Activated CD8-positive, alpha-beta memory T cell treated with anti-CD3 and anti-CD28 coated beads, Interleukin-2, amount 10 ng/mL, durations not matched to agents 7 days and 5 days (primary cell): ENCODE measurements around the gene LIN52. TPM values are rescaled to one million over a fixed set of nuclear protein-coding genes. Genes with fewer than 3 reads are reported as not detected.

ENCODE experiments used
- ATAC-seq: fragments of 150-1000 bp; cut with Tn5 transposase; one replicate; pipeline ENCODE4 v1.10.0; 2021; ENCODE audit warnings: moderate library complexity
- CTCF ChIA-PET: fragments of 350-600 bp; sonication (Branson Sonifier 250); formaldehyde crosslinking; loops from one replicate; lab custom pipeline; 2021; ENCODE audit warnings: antibody characterized with exemption; lab: Charles Lee
- DNase-seq: peaks from one replicate; pipeline ENCODE4 v3.0.0-alpha.2; 2020
- H3K27ac Mint-ChIP-seq: one replicate; pipeline ENCODE4 v1.8.0; 2021; ENCODE audit warnings: mild to moderate bottlenecking, mixed read lengths
- H3K27me3 Mint-ChIP-seq: one replicate; pipeline ENCODE4 v1.8.0; 2021; ENCODE audit warnings: mixed read lengths
- H3K36me3 Mint-ChIP-seq: one replicate; pipeline ENCODE4 v1.8.0; 2021; ENCODE audit warnings: mild to moderate bottlenecking, mixed read lengths
- H3K4me1 Mint-ChIP-seq: one replicate; pipeline ENCODE4 v1.8.0; 2021; ENCODE audit warnings: mixed read lengths
- H3K4me3 Mint-ChIP-seq: one replicate; pipeline ENCODE4 v1.8.0; 2021; ENCODE audit warnings: mild to moderate bottlenecking, moderate library complexity, mixed read lengths
- H3K9me3 Mint-ChIP-seq: one replicate; pipeline ENCODE4 v1.8.0; 2022; ENCODE audit warnings: low read depth, mixed read lengths
- total RNA-seq, 2 experiments: library from RNA; stranded (reverse); gene quantifications; one replicate each; pipeline ENCODE4 v1.2.3, GENCODE V29; 2021

LIN52 gene, protein sequence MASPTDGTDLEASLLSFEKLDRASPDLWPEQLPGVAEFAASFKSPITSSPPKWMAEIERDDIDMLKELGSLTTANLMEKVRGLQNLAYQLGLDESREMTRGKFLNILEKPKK
- total RNA-seq = 10 to 100 TPM; 18.3 to 20.1 TPM

DNA sequence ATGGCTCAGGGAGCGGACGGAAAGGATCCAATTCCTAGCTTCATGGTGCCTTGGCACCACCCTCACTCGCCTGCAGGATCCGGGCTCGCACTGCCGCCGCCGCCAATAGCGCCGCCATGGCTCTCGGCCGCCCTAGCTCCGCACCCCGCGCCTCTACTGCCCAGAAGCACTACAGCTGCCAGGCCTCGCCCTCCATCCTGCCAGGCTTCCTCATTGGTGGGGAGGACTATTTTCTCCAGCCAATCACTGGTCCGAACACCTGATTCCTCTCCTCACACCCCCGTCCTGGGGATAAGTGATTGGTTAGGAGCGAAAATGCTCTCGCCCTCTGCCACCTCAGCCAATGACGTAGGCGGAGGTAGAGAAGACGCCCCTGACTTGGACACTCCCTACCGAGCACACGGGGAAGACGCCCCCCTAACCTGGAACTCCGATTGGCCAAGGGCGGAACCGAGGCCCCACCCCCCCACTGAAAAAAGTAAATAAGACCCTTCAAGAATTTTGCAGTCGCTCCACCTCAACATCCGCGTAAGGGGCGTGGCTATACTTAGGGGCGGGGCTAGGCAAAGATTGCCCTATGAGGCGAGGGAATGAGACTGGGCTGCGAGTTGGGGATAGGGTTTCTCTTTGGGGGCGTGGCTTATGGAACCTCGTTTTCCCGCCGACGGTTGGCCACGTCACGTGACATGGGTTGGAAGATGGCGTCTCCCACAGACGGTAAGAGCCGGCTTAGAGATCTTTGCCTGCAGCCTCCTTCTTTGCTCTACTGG is at the start of gene LIN52, which contains the start of gene ALDH6A1:
Gene LIN52 (plus strand): TSS at position 680 of the 770 bp plus-strand sequence. CDS start 19 bp downstream, at position 699.
Gene ALDH6A1 (minus strand): TSS at position 177 of the 770 bp plus-strand sequence. CDS start 59 bp downstream, at position 118.
- peak; percentile 95 for ATAC-seq
- Mint-ChIP-seq H3K4me1 (peaks cover 46% of the 10 kb centered on the region), H3K27ac (peak within 1 kb of the TSS; percentile 98), H3K9me3 (no peaks in the 10 kb centered on the region), H3K27me3 (no peaks in the 10 kb centered on the region), H3K36me3 (peaks cover 20% of the 10 kb centered on the region), H3K4me3 (peak within 1 kb of the TSS; percentile 100)
- CTCF ChIA-PET = interaction anchor here (0.6 to 1.0 kb wide), 3 partner anchors 169 to 1152 kb away, joined by 3 read pairs; no protein-coding TSS in a partner anchor
- peak; percentile 100 for DNase-seq

DNA sequence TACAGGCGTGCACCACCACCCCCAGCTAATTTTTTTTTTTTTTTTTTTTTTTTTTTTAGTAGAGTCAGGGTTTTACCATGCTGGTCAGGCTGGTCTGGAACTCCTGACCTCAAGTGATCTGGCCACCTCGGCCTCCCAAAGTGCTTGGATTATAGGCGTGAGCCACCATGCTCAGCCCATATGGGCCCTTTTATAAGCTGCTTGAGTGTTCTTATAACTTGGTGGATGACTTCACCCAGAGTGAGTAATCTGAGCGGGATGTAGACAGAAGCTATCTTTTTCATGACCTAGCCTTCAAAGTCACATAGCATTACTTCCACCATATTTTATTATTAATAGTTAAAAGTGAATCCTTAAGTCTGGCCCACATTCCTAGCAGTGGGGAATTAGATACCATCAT is 49.2 kb upstream of the LIN52 start:
- no peaks in the 10 kb centered on the region for H3K4me1 Mint-ChIP-seq
- H3K27me3 Mint-ChIP-seq = no peaks in the 10 kb centered on the region
- CTCF ChIA-PET = interaction anchor here (0.6 kb wide), 1 partner anchor 190 kb away, joined by 4 read pairs; no protein-coding TSS in a partner anchor

DNA sequence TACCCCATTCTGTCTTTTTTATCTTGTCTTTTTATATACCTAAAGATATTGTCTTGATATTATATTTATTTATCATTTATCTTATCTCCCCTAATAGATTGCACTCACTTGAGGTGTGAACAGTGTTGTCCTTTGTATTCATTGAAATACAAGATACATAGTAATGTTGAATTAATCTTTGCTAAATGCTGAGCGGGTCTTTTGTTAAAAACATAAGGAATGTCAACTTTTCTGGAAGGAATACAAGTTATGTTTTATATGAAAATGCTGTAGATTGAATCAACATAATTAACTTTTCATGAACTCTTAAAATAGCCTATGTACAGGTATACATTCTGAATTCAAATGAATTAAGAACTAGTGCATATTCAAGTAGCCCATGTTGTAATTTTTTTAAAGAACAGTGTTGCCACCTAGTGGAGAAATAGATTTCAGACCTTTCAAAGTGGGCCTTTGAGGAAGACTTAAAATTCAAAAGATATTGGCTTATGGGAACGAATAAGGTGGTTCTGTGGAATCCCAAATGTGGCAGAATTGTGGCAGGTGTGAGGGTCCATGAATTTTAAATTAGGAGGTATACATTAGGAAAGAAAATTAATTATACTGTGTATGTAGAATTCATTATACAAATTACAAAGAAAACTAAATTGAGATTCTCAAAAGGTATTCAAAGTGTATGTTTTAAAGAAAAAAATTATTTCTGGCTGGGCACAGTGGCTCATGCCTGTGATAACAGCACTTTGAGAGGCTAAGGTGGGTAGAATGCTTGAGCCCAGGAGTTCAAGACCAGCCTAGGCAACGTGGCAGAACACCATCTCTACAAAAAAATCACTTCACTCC is 46.5 kb upstream of the LIN52 start:
- Mint-ChIP-seq H3K4me1 (no peaks in the 10 kb centered on the region), H3K27me3 (no peaks in the 10 kb centered on the region), H3K27ac (no peak overlapping the region), H3K4me3 (no peak overlapping the region), H3K9me3 (no peaks in the 10 kb centered on the region), H3K36me3 (no peaks in the 10 kb centered on the region)
- ATAC-seq = peak; percentile 58
- CTCF ChIA-PET = interaction anchor here (1.0 to 1.5 kb wide), 2 partner anchors 7 to 14 kb away, joined by 3 to 5 read pairs; no protein-coding TSS in a partner anchor
- DNase-seq = no peak

More for the DNA sequence above, 49.2 kb upstream of the LIN52 start:
- DNase-seq = no peak
- Mint-ChIP-seq H3K4me3 (no peak overlapping the region), H3K9me3 (no peaks in the 10 kb centered on the region), H3K36me3 (no peaks in the 10 kb centered on the region), H3K27ac (no peak overlapping the region)
- ATAC-seq = no peak

DNA sequence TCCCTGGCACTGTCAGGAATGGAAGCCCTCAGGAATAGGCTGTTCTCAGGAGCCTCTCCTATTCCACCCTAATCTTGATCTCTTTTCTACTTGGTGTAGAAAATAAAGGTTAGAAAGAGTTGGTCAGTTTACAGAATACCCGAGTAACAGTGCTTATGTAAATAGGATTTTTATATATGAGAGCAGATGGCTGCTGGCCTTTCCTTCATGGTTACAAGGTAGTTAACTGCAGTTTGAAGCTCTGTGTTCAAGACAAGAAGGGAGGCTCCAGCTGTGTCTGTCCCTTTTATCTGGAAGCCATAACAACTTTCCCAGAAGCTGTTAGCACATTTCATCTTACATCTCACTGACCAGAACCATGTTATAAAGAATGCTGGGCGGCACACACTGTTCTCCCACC is 42.5 kb upstream of the LIN52 start:
- no peaks in the 10 kb centered on the region for H3K27me3 Mint-ChIP-seq
- H3K9me3 Mint-ChIP-seq = no peaks in the 10 kb centered on the region
- CTCF ChIA-PET = no interaction called here
- no peak overlapping the region for H3K4me3 Mint-ChIP-seq
- no peaks in the 10 kb centered on the region for H3K36me3 Mint-ChIP-seq
- H3K27ac Mint-ChIP-seq = no peak overlapping the region
- DNase-seq (no peak), ATAC-seq (no peak)
- no peaks in the 10 kb centered on the region for H3K4me1 Mint-ChIP-seq

DNA sequence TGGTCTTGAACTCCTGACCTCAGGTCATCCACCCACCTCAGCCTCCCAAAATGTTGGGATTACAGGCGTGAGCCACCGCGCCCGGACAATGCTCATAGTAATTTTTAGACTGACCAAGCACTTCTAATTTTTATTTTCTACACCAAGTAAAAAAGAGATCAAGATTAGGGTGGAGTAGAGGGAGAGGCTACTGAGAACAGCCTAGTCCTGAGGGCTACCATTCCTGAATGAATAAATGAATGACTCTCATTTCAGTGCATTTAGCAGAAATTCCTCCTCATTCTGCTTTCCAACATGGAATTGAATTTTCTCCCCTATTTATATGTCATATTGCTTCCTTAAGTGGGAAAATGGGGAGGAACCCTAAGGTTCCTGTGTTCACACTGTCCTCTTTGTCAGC is 39.2 kb upstream of the LIN52 start:
- Mint-ChIP-seq H3K36me3 (no peaks in the 10 kb centered on the region), H3K4me3 (no peak overlapping the region), H3K27me3 (no peaks in the 10 kb centered on the region), H3K27ac (no peak overlapping the region), H3K9me3 (no peaks in the 10 kb centered on the region), H3K4me1 (peaks cover 2% of the 10 kb centered on the region)
- no peak for DNase-seq
- CTCF ChIA-PET = no interaction called here
- no peak for ATAC-seq

DNA sequence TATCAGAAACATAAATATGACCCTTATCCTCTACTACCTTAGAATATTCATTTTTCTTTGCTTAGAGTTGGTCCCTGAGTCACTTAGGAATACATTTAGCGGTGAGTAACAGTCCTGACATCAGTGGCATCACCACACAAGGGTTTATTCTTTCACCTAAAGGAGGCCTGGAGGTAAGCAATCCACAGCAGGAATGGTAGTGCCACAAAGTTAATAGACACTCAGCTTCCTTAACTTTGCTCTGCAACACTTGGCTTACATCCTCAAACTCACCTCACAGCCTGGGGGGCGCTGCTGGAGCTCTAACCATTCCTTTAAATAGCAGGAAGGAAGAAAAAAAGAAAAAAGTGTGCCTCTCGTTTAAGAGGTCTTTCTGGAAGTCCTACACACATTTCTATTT is 36.5 kb upstream of the LIN52 start:
- no peak overlapping the region for H3K4me3 Mint-ChIP-seq
- no peaks in the 10 kb centered on the region for H3K9me3 Mint-ChIP-seq
- peaks cover 2% of the 10 kb centered on the region for H3K4me1 Mint-ChIP-seq
- H3K27ac Mint-ChIP-seq = no peak overlapping the region
- H3K27me3 Mint-ChIP-seq = no peaks in the 10 kb centered on the region
- CTCF ChIA-PET = no interaction called here
- H3K36me3 Mint-ChIP-seq = no peaks in the 10 kb centered on the region
- ATAC-seq = no peak
- no peak for DNase-seq

DNA sequence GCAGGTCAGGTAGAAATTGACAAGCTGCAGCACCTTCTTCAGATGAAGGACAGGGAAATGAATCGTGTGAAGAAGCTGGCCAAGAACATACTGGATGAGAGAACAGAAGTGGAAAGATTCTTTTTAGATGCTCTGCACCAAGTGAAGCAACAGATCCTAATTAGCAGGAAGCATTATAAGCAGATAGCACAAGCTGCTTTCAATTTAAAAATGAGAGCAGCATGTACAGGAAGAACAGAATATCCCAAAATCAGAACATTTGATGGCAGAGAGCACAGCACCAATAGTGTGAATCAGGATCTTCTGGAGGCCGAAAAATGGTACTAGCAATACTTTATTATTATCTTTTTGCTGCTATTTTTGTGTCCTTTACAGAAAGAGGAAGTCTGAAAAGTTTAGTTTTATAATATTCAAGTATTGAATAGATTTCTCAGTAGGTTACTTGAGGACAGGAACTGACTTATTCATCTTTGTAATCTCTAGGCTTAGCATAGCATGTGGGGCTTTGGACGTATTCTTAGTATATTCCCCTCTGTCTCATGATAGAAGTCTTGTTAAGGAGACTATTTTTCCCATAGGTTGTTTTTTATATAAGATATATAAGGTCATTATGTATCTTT is 34.8 kb upstream of the LIN52 start:
- no peaks in the 10 kb centered on the region for H3K9me3 Mint-ChIP-seq
- H3K36me3 Mint-ChIP-seq = no peaks in the 10 kb centered on the region
- peaks cover 2% of the 10 kb centered on the region for H3K4me1 Mint-ChIP-seq
- ATAC-seq (no peak), DNase-seq (no peak)
- H3K27me3 Mint-ChIP-seq = no peaks in the 10 kb centered on the region
- no peak overlapping the region for H3K27ac Mint-ChIP-seq
- no peak overlapping the region for H3K4me3 Mint-ChIP-seq
- CTCF ChIA-PET = no interaction called here

DNA sequence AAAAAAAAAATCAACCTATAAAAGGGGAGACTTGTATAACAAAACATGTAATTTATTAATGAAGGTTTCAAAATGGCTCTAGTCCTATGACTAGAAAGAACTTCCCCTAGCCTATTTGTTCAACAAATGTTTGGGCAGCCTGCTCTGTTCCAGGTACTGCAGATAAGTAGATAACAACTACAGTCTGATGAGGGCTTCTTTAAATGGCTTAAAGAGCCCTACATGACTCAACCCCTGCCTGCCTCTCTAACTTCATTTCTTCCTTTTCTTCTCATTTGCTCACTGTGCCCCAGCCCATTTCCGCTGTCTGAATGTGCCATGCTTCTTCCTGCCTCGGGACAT is 22.0 kb upstream of the LIN52 start:
- ATAC-seq = no peak

DNA sequence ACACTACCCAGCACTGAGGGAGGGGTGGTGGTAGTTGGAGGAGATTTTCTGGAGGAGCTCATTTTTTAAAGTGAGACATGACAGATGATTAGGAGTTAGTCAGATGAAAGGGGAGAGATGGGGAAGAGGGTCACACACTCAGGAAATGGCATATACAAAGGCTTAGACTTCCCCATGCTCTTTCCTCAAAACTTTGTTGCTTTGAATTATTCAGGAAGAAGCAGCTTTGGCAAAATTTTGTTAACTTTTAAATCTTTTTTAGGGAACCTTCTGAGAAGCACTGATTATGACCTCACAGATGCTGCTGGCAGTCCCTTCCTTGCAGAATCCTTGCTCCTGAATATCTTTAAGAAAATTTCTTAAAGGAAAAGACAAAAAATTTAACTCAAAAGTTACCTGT is 20.3 kb upstream of the LIN52 start:
- no peaks in the 10 kb centered on the region for H3K27me3 Mint-ChIP-seq
- DNase-seq = no peak
- H3K4me3 Mint-ChIP-seq = no peak overlapping the region
- ATAC-seq = no peak
- H3K27ac Mint-ChIP-seq = no peak overlapping the region
- CTCF ChIA-PET = no interaction called here
- H3K36me3 Mint-ChIP-seq = peaks cover 21% of the 10 kb centered on the region
- no peaks in the 10 kb centered on the region for H3K4me1 Mint-ChIP-seq
- no peaks in the 10 kb centered on the region for H3K9me3 Mint-ChIP-seq

More for the DNA sequence above, 22.0 kb upstream of the LIN52 start:
- DNase-seq = no peak
- Mint-ChIP-seq H3K9me3 (no peaks in the 10 kb centered on the region), H3K27me3 (no peaks in the 10 kb centered on the region), H3K4me3 (no peak overlapping the region), H3K36me3 (peaks cover 21% of the 10 kb centered on the region), H3K27ac (no peak overlapping the region), H3K4me1 (no peaks in the 10 kb centered on the region)
- CTCF ChIA-PET = interaction anchor here (0.6 to 1.0 kb wide), 2 partner anchors 20 to 181 kb away, joined by 3 to 4 read pairs; no protein-coding TSS in a partner anchor

DNA sequence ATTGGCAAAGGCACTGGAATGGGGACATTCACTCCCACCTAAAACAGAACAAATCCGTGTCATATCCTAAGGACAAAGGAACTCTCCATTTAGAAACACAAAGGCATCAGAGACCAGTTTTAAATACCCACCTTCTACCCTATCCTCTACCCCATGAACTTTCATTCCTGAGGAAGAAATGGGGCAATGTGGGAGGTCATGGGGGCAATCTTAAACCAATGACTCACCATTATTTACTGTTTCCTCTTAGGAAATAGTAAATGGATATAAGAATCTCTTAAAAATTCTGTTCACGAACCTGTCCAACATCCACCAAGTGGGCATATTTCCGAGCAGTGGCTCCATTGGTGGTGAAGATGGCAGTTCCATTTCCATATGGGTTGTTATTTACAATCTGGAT is 19.9 kb upstream of the LIN52 start:
- no peak for DNase-seq
- Mint-ChIP-seq H3K27me3 (no peaks in the 10 kb centered on the region), H3K36me3 (peaks cover 18% of the 10 kb centered on the region), H3K9me3 (no peaks in the 10 kb centered on the region), H3K4me1 (no peaks in the 10 kb centered on the region), H3K27ac (no peak overlapping the region), H3K4me3 (no peak overlapping the region)
- CTCF ChIA-PET = interaction anchor here (0.7 kb wide), 1 partner anchor 557 kb away, joined by 4 read pairs; no protein-coding TSS in a partner anchor
- ATAC-seq = no peak

DNA sequence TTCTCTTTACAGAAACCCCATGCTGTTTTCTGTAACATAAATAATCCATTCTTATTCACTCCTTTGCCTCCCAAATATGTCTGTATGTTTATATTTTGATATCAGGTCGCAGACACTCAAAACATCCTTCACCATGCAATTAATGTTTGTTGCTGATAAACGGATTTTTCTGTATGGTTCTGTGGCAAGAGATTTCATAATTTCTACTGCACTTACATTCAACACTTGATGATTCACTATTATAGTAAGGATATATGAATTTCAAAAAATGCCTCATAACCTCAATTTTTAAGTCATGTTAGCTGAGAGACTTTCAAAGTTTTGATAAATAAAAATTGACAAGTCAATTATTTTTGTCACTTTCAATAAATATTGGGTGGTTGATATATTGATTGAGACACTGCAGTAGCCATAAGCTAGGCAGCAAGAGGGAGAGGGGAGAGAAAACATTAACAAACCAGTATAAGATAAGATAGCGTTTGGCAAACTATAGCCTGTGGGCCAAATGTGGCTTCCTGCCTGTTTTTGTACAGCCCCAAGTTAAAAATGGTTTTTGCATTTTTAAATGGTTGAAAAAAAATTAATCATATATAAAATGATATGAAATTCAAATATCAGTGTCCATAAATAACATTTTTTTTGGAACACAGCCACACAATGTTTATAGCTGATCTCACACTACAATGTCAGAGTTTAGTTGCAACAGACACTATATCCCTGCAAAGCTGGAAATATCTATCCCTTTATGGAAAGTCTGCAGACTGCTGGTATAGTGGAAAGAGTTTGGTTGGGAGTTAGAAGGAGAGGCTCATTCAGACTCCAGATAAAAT is 18.8 kb upstream of the LIN52 start:
- Mint-ChIP-seq H3K9me3 (no peaks in the 10 kb centered on the region), H3K27ac (no peak overlapping the region), H3K36me3 (peaks cover 17% of the 10 kb centered on the region), H3K4me3 (no peak overlapping the region), H3K27me3 (no peaks in the 10 kb centered on the region), H3K4me1 (no peaks in the 10 kb centered on the region)
- CTCF ChIA-PET = interaction anchor here (0.7 kb wide), 1 partner anchor 558 kb away, joined by 4 read pairs; no protein-coding TSS in a partner anchor
- ATAC-seq (no peak), DNase-seq (no peak)

DNA sequence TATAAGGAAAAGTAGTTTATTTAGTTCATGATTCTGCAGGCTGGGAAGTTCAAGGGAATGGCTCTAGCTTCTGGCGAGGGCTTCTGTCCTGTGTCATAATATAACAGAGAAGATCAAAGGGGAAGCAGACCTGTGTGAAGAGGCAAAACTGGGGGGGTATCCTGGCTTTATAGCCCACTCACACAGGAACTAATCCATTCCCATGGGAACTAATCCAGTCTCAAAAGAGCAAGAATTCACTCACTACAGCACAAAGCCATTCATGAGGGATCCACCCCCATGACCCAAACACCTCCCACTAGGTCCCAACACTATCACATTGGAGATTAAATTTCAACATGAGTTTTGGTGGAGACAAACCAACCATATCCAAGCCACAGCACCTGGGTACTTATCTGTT is 7.4 kb upstream of the LIN52 start:
- Mint-ChIP-seq H3K27ac (no peak overlapping the region), H3K9me3 (no peaks in the 10 kb centered on the region), H3K27me3 (no peaks in the 10 kb centered on the region), H3K36me3 (no peaks in the 10 kb centered on the region), H3K4me1 (peaks cover 2% of the 10 kb centered on the region), H3K4me3 (no peak overlapping the region)
- DNase-seq (peak; percentile 12), ATAC-seq (no peak)
- CTCF ChIA-PET = interaction anchor here (1.2 kb wide), 1 partner anchor 9 kb away, joined by 6 read pairs; no protein-coding TSS in a partner anchor
